HEK293 (cell line): Measurements from ENCODE around the gene SIGLEC1.

Source experiments
- CTCF ChIA-PET: fragments of 350-600 bp; formaldehyde crosslinking; extraction: SDS; loops from one replicate; lab custom pipeline; 2021; ENCODE audit warnings: antibody characterized with exemption; lab: Yijun Ruan, JAX
- POLR2A ChIA-PET: fragments of 300-600 bp; formaldehyde crosslinking; extraction: SDS; loops from one replicate; lab custom pipeline; 2020; ENCODE audit warnings: antibody characterized with exemption, inconsistent platforms; lab: Yijun Ruan, JAX
- H3K27ac ChIP-seq: fragments of 200-500 bp; sonication (Bioruptor generic); 2 replicates; pipeline ENCODE4 v1.5.1; 2014; ENCODE audit warnings: low read depth, low read length, control low read depth, inconsistent platforms; ENCODE audit errors: extremely low read depth
- H3K36me3 ChIP-seq, 2 experiments: fragments of 200-500 bp in 1 of 2; sonication (Bioruptor generic) in 1 of 2; 1 replicate in 1 of 2; 2 replicates in 1 of 2; pipeline ENCODE4 v1.5.1; 2014 to 2017; ENCODE audit warnings: inconsistent platforms in 2 of 2, low read length in 2 of 2; ENCODE audit not compliant: control insufficient read depth in 2 of 2, insufficient read depth in 1 of 2
- H3K4me1 ChIP-seq: fragments of 200-500 bp; sonication (Bioruptor generic); 2 replicates; pipeline ENCODE4 v1.5.1; 2014; ENCODE audit warnings: mild to moderate bottlenecking, low read length, inconsistent platforms; ENCODE audit not compliant: control insufficient read depth, insufficient read depth
- H3K4me3 ChIP-seq: 2 replicates; pipeline ENCODE4 v1.5.1; 2011; ENCODE audit warnings: low read depth, mild to moderate bottlenecking, control low read depth, low read length, moderate library complexity
- H3K9me3 ChIP-seq: fragments of 200-500 bp; sonication (Bioruptor generic); 2 replicates; pipeline ENCODE4 v1.5.1; 2014; ENCODE audit warnings: low read depth, low read length, inconsistent platforms; ENCODE audit not compliant: control insufficient read depth, insufficient read depth
- GLIS2 ChIP-seq: fragments of 450-650 bp; formaldehyde crosslinking; IDR thresholded peaks from 2 replicates; pipeline ENCODE4 v1.5.1; 2016; ENCODE audit warnings: missing biosample characterization, missing genetic modification characterization
- PRDM1 ChIP-seq: fragments of 450-650 bp; formaldehyde crosslinking; IDR thresholded peaks from 2 replicates; pipeline ENCODE4; 2016; ENCODE audit warnings: missing biosample characterization, missing genetic modification characterization
- PRDM2 ChIP-seq: fragments of 450-650 bp; formaldehyde crosslinking; IDR thresholded peaks from 2 replicates; pipeline ENCODE4 v1.5.1; 2016; ENCODE audit warnings: missing biosample characterization, missing genetic modification characterization, borderline replicate concordance
- YY2 ChIP-seq: fragments of 450-650 bp; formaldehyde crosslinking; IDR thresholded peaks from 2 replicates; pipeline ENCODE4 v1.5.1; 2016; ENCODE audit warnings: missing biosample characterization, missing genetic modification characterization
- ZEB2 ChIP-seq: fragments of 450-650 bp; formaldehyde crosslinking; IDR thresholded peaks from 2 replicates; pipeline ENCODE4 v1.5.1; 2016; ENCODE audit warnings: missing biosample characterization, missing genetic modification characterization
- ZNF274 ChIP-seq, 2 experiments: fragments of 200-500 bp in 1 of 2; fragments of 450-650 bp in 1 of 2; sonication (Bioruptor generic) in 1 of 2; formaldehyde crosslinking in 1 of 2; IDR thresholded peaks; 2 replicates each; pipeline versions ENCODE4 v1.5.1 to v1.6.1; 2014 to 2016; ENCODE audit warnings: borderline replicate concordance in 1 of 2, inconsistent platforms in 1 of 2, low read length in 1 of 2, missing biosample characterization in 1 of 2, missing genetic modification characterization in 1 of 2
- ZNF560 ChIP-seq: fragments of 450-650 bp; formaldehyde crosslinking; IDR thresholded peaks from 2 replicates; pipeline ENCODE4 v1.5.1; 2017; ENCODE audit warnings: missing biosample characterization, missing genetic modification characterization, borderline replicate concordance
- ZNF664 ChIP-seq: fragments of 450-650 bp; formaldehyde crosslinking; IDR thresholded peaks from 2 replicates; pipeline ENCODE4 v1.5.1; 2016; ENCODE audit warnings: missing biosample characterization, missing genetic modification characterization
- ZNF76 ChIP-seq: fragments of 450-650 bp; formaldehyde crosslinking; IDR thresholded peaks from 2 replicates; pipeline ENCODE4; 2016; ENCODE audit warnings: low read depth, missing biosample characterization, missing genetic modification characterization, borderline replicate concordance
- ZNF785 ChIP-seq: fragments of 450-650 bp; formaldehyde crosslinking; IDR thresholded peaks from 2 replicates; pipeline ENCODE4 v1.5.1; 2016; ENCODE audit warnings: missing biosample characterization, missing genetic modification characterization
- ZNF837 ChIP-seq: fragments of 450-650 bp; formaldehyde crosslinking; IDR thresholded peaks from 2 replicates; pipeline ENCODE4 v1.5.1; 2016; ENCODE audit warnings: missing biosample characterization, missing genetic modification characterization
- ZSCAN23 ChIP-seq: fragments of 450-650 bp; formaldehyde crosslinking; IDR thresholded peaks from 2 replicates; pipeline ENCODE4 v1.5.1; 2016; ENCODE audit warnings: missing biosample characterization, missing genetic modification characterization
- TF ChIP-seq, protein P1 (sequence below): fragments of 450-650 bp; formaldehyde crosslinking; IDR thresholded peaks from 2 replicates; pipeline ENCODE4 v1.5.1; 2016; ENCODE audit warnings: missing biosample characterization, missing genetic modification characterization
- TF ChIP-seq, protein P2 (sequence below): fragments of 450-650 bp; formaldehyde crosslinking; IDR thresholded peaks from 2 replicates; pipeline ENCODE4 v1.5.1; 2016; ENCODE audit warnings: missing biosample characterization, missing genetic modification characterization

Gene SIGLEC1

GRCh38 chr20:3733119-3733995, 21.0 kb upstream of the SIGLEC1 start:
- ChIA-PET POLR2A (no interaction called here), CTCF (interaction anchor here (4.9 kb wide), 1 partner anchor 23 kb away, joined by 23 read pairs; no protein-coding TSS in a partner anchor)
- H3K9me3 ChIP-seq = no peaks in the 10 kb centered on the region
- H3K36me3 ChIP-seq = no peaks in the 10 kb centered on the region
- H3K4me1 ChIP-seq = peaks cover 6% of the 10 kb centered on the region; the same call in 1 of the 2 replicates
- TF ChIP-seq, protein P1, sequence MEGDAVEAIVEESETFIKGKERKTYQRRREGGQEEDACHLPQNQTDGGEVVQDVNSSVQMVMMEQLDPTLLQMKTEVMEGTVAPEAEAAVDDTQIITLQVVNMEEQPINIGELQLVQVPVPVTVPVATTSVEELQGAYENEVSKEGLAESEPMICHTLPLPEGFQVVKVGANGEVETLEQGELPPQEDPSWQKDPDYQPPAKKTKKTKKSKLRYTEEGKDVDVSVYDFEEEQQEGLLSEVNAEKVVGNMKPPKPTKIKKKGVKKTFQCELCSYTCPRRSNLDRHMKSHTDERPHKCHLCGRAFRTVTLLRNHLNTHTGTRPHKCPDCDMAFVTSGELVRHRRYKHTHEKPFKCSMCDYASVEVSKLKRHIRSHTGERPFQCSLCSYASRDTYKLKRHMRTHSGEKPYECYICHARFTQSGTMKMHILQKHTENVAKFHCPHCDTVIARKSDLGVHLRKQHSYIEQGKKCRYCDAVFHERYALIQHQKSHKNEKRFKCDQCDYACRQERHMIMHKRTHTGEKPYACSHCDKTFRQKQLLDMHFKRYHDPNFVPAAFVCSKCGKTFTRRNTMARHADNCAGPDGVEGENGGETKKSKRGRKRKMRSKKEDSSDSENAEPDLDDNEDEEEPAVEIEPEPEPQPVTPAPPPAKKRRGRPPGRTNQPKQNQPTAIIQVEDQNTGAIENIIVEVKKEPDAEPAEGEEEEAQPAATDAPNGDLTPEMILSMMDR (tag by site-specific recombination) = no peak
- 0 out of 2 replicates have a peak, but pooled peaks have one; percentile 13 for TF ChIP-seq GLIS2
- no peak overlapping the region for H3K27ac ChIP-seq
- no peak overlapping the region for H3K4me3 ChIP-seq

- H3K4me1 ChIP-seq = peaks cover 7% of the 10 kb centered on the region; the same call in 1 of the 2 replicates
- H3K27ac ChIP-seq = no peak within 1 kb of the TSS
- CTCF ChIA-PET = no interaction called here
- TF ChIP-seq ZNF560 (tag by site-specific recombination) = no peak
- TF ChIP-seq YY2 (tag by site-specific recombination) = no peak
- no peak for TF ChIP-seq ZEB2
- TF ChIP-seq ZNF837 (tag by site-specific recombination) = no peak
- TF ChIP-seq, protein P2, sequence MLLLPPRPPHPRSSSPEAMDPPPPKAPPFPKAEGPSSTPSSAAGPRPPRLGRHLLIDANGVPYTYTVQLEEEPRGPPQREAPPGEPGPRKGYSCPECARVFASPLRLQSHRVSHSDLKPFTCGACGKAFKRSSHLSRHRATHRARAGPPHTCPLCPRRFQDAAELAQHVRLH (tag by site-specific recombination) = no peak
- TF ChIP-seq ZNF76 (tag by site-specific recombination) = no peak
- TF ChIP-seq ZNF274 (IDR thresholded peaks at IDR 0.05; ENCODE audit: low read length) = no peak
- no peak for TF ChIP-seq ZNF274 (tag by site-specific recombination; IDR thresholded peaks at IDR 0.05; ENCODE audit: borderline replicate concordance)
- TF ChIP-seq PRDM2 (tag by site-specific recombination) = no peak
- no peak for TF ChIP-seq ZNF785
- no peak for TF ChIP-seq PRDM1 (tag by site-specific recombination)
- no peak for TF ChIP-seq ZSCAN23 (tag by site-specific recombination)
- no peak for TF ChIP-seq ZNF664 (tag by site-specific recombination)
- H3K4me3 ChIP-seq = no peak within 1 kb of the TSS
- no peaks in the 10 kb centered on the region for H3K36me3 ChIP-seq
- POLR2A ChIA-PET = interaction anchor here (0.6 kb wide), 1 partner anchor 22 kb away, joined by 3 read pairs; no protein-coding TSS in a partner anchor
- no peaks in the 10 kb centered on the region for H3K9me3 ChIP-seq
These were observed 20.1 kb upstream of the SIGLEC1 start, which contains the start of gene HSPA12B for GRCh38 chr20:3732327-3733118. Gene HSPA12B (plus strand): TSS chr20:3732685. CDS start chr20:3738675, 5,990 bp downstream.
